GM18861 (cell line): ENCODE measurements around the gene CCR7.

ENCODE experiments used
- ATAC-seq: cut with Tn5 transposase; IDR thresholded peaks from one replicate; pipeline ENCODE4 v1.9.1; 2021; ENCODE audit not compliant: unreplicated experiment

Gene CCR7

DNA sequence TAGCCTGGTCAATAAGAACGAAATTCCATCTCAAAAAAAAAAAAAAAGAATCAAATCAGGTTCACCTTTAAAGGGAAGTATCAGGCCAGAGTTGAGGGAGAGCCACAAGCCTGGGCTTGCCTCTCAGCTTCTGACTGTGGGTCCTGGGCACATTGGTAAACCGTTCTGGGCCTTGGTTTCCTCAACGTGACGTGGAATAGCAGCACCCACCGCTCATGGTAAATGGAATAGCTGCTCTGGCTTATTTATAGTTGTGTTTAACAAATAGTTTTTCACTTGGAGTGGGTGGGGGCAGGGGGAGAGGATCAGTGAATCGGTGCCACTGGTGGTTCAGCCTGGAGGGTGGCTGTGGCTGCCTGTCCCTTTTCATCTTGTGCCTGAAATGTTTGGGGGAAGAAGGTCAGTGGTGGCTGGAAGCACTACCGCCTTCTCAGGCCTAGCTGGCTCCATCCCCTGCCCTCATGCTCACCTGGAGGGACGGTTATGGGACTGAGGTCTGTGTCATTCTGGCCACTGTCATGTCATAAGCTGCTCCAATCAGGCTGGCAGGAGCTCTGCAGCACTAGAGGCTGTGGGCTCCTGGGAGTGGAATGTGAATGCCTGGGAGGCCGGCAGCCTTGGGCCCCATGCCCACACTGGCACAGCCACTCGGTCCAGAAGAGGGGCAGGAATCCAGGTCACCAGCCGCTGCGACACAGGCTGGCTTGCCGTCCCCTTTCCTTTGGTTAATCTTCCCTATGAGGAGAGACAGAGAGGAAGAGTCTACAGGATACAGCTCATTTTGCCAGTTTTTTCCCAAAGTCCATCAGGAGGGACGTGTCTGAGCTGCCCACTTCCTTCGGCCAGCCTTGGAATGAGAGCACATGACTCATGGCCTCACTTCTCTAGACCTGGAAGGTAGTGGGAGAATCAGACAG is 27.0 kb downstream of the CCR7 start:
- ATAC-seq = no peak

DNA sequence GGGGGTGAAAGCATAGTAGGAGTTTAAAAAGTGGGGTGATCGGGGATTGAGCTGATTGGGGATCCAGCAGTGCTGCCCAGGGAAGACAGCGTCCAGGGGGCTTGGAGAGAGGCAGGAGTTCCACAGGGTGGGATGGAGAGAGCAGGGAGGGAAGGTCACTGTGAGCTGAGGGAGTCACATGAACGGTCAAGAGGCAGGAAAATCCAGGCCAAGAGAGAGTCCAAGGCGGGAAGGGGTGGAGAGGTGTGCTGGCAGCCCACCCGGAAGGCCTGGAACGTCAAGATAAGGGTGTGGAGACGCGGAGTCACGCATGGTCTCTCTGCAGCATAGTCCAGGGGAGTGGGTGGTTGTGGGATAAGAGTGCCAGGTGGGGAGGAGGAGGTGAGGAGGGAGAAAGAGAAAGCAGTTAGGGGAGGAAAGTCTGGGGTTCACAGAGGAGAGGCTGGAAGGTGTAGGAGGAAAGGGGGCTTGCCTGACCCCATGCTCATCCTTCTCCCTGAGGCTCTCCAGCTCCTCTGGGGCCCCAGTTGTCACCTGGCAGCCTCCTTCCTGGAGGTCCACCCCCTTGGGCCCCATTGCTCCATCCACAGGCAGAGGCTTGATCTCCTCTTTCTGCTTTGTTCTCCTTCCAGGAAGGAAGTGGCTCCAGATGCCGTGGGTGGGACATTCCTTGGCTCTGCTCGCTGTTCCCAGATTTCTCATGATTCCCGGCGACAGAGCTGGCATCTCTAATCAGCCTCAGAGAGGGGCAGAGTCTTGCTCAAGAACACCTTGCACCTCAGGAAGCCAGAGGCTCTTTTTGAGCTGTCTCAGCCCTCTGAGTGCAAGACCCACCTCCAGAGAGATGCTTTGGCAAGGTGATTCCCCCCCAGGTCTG is 28.7 kb downstream of the CCR7 start:
- no peak for ATAC-seq

DNA sequence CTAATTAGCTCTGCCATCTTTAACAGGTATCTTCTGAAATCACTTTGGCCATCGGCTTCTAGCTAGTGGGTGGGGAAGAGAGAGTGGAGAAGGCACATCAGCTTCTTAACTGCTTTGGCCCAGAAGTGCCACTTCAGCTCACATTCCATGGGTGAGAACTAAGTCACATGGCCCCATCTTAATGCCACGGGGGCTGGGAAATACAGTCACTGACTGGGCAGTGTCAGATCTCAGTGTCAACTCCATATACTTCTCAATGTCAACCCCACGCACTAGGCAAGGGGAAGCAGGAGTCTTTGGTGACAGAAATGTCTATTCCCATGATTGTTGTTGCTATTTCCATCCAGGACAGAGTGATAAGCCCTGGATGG is 29.4 kb downstream of the CCR7 start:
- no peak for ATAC-seq

DNA sequence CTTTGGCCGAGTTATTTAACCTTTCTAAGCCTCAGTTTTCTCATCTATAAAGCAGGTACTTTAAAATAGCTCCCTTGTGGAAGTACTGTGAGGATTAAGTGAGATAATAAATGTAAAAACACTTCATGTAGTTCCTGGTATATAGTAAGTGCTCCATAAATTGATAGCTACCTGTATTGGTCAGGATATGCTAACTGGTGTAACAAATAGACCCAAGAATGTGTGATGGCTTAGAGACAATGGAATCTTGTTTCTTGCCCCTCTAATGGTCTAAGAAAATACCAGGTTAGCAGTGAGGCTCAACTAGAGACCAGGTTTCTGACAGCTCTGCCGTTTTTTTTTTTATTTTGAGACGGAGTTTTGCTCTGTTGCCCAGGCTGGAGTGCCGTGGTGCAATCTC is 29.8 kb downstream of the CCR7 start:
- ATAC-seq = no peak

DNA sequence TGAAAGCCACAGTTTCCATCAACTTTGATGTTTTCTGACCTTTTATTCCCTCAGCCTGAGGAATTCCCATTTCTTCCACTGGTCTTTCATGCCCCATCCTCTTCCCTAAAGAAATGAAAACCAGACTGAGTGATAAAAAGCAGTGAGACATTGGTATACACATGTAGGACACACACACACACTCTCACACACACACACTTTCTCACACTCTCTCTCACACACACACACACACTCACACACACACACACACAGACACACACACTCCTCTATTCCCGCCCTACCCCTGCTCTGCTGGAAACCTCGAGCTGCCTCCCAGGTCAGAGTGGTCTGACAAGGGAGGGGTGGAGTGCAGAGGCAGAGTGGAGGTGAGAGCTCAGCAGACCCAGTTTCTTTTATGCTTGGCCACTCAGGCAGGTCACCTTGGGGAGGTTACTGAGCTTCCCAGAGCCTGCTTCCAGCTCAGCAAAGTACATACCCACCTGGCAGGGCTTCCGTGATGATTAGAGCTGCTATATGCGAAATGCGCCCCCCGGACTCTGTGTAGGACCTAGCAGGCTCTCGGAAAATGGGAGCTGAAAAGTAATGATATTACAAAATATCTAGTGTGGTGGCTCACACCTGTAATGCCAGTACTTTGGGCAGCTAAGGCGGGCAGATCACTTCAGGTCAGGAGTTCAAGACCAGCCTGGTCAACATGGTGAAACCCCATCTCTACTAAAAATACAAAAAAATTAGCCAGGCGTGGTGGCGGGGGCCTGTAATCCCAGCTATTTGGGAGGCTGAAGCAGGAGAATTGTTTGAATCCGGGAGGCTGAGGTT is 30.7 kb downstream of the CCR7 start:
- no peak for ATAC-seq

DNA sequence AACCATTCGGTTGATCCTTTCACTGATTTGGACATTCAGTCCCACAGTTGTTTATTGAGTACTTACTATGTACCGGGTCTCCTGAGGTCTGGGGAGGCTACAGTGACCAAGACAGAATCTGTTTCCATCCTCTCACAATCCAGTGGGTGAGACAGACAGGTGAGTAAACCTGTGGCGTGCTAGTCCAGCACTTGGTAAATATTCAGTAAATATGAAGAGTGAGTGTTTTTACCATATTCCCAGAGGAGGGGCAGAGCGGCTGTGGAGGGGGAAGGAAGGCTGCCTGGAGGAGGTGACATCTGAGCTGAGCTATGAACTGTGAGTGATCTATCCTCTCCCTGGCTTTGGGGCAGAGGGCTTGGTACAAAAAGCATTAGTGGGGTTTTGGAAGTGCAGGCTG is 31.4 kb downstream of the CCR7 start:
- no peak for ATAC-seq

DNA sequence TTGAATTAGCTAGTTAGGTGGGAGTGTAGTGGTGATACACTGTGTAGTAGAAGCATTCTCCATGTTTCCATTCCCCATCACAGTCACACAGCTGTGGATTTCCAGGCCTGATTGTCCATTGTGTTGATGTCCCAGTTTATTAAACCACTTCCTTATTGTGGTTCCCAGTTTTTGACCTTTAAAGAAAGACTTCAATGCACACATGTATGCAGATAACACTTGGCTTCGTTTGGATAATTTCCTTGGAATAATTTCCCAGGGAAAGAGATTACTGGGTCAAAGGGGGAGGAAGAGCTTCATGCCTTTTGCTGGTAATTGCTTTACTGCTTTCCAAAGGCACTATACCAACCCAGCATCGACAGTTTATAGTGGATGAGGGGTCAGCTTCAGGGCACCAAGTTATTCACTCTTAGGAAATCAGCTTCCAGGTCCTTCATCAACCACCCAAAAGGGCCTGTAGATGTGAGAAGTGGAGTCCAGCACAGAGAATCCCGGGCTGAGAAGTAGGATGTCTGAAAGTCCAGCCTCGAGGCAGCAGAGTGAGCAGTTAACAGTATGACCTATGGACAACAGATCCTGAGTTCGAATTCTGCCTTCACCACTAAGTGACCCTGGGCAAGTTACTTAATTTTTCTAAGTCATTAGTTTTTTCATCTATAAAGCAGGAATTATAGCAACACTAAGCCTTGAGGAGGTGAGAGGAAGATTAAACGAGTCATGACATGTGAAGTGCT is 32.6 kb downstream of the CCR7 start:
- no peak for ATAC-seq

DNA sequence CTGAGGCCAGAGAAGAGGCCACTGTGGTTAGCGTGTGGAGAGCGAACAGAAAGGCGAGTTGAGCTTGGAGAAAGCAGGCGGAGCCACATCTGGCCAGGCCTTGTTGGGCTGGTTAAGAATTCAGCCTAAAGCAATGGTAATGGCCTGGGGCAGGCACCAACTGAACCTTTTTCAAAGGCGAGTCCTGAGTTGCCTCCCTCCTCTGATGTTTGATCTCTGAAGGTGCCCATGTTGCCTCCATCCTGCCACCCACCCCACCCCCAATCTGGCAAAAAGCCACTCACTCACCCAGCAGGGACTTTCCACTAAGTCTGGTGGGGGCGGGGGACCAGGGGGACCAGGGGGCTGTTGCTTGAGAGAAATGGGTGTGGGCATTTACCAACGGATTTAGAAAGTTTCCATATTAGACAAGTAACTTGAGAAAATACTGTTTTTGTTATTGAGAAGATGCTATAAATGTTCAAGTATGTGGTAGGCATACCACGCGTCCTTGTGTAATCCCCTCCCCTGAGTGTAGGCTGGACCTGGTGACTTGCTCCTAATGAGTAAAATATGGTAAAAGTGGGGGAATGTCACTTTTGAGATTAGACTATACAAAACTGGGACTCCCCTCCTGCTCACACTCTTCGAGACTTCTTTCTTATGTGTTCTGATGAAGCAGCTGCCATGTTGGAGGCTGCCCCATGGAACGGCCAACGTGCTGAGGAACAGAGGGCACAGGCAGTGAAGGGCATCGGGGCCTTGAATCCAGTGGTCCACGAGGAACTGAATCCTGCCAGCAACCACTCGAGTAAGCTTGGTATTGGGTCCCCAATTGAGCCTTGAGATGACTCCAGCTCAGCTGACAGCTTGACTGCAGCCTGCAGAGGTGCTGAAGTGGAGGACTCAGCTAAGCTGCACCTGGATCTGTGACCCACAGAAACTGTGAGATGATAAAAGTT is 34.0 kb downstream of the CCR7 start:
- no peak for ATAC-seq

DNA sequence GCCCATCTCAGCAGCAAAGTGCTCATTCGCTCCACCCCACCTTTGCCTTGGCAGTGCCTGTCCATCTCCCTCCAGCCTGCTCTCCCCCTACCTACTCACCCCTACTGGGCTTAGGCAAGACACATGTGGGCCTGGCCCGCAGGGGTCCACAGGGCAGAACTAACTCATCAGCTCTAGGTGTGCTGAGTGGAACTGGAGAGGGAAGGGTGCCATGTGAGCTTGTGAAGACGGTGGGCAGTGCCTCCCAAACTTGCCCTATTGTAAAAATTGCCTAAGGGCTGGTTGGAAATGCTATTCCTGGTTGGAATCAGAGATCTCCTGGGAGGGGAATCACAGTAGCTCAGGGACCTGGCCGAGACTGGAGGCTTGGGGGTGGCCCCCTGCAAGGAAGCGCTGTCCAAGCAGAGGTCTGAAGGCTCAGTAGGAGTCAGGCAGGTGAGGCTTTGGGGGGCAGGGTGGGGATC is 34.7 kb downstream of the CCR7 start:
- ATAC-seq = no peak

DNA sequence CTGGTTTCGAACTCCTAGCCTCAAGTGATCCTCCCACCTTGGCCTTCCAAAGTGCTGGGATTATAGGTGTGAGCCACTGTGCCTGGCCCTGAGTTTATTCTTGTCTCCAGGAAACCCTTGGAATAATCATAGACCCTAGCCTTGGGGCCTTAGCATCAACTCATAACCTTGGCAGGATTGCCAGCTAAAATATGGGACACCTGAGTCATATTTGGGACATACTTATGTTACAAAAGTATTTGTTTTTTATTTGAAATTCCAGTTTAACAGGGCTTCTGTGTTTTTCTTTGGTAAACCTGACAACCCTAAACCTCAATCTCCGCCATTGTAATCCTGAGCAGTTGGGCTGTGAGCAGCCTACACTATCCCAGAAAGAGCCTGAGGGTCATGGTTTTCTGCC is 35.3 kb downstream of the CCR7 start:
- ATAC-seq = no peak

DNA sequence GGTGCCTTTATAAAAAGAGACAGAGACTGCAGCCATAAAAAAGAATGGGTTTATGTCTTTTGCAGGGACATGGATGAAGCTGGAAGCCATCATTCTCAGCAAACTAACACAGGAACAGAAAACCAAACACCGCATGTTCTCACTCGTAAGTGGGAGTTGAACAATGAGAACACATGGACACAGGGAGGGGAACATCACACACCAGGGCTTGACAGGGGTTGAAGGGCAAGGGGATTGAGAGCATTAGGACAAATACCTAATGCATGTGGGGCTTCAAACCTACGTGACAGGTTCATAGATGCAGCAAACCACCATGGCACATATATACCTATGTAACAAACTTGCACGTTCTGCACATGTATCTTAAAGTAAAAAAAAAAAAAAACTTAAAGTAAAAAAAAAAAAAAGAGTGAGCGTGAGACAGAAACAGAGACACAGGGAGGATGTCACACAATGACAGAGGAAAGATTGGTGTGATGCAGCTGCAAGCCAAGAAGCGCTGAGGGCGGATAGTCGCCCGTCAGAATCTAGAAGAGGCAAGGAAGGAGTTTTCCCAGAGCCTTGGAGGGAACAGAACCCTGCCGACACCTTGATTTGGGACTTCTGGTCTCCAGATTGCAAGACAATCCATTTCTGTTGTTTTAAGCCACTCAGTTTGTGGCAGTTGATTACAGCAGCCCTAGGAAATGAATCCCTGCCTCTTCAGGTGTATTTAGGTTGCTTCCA is 36.4 kb downstream of the CCR7 start:
- ATAC-seq = no peak

DNA sequence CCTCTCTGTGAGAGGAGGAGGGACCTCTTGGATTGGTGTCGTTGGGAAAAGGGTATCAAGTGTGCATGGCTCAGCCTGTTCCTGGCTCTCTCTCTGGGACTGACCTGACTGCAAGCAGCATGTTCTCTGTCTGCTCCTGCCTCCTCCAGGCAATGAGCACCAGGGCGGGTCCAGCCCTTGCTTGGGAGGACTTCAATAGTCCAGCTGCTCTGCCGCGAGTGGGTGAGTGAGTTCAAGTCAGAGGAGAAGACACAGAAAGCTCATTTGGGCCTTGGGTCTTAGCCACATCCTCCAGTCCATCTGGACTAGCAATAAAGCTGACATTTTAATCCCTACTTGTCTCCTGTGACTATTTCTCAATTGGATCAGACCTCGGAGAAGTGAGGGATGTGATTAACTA is 38.6 kb downstream of the CCR7 start:
- ATAC-seq = no peak

DNA sequence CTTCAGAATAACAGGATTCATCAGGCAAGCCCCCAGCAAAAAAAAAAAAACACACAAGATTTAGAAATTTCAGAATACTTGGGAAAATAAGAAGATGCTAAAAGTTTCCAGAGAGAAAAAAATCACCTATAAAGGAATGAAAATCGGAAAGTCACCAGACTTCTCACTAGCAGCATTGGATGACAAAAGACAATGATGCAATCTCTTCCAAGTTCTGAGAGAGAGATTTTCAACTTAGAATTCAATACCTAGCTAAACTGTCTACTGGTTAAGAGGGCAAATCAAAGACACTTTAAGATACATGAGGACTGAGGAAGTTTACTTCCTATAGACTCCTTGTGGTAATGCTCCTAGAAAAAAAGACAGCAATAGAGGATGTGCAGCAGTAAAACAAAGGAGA is 40.0 kb downstream of the CCR7 start:
- no peak for ATAC-seq

DNA sequence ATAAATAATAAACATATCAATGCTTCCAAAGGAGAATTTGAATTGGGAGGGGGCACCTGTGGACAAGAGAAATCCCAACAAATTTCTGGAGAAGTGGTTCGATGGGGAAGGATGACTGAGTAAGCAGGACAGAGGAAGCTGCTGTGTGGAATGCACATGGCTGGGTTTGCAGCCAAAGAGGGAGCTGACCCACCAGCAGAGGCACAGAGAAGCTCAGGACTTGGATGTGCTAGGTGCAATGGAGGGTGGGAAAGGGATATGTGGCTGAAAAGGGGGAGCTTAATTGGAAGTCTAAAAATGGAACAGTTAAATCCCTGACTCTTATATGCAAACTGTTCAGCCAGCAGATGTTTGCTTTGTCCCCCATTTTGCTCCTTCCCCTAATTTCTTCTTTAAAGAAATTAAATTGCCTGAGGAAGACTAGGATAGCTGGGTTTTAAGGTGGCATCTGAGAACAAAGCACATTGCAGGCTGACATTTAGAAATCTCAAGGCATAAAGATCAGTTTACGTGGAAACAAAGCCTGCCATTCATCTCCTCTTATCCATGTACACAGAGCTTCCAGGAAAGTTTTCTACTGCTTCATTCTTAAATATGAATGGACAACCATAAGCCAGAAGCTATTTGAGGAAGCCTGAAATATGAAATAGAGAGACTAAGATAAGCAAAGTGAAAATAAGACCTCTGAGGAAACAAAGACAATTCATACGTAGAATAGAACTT is 40.9 kb downstream of the CCR7 start:
- no peak for ATAC-seq

DNA sequence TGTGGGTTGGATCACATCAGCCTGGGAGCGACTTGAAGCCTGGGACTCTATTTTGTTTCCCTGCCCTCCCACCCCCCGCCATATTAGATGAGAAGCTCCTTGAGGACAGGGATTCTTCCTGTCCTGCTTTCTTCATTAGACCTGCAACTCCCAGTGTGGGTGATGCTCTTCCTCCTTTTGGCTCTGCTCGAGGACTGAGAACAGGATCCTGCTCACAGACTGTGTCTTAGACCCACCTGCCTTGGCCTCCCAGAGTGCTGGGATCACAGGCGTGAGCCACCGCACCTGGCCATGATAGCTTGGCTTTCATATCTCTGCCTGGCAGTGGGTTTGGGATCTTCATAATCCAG is 42.3 kb downstream of the CCR7 start:
- ATAC-seq = no peak

DNA sequence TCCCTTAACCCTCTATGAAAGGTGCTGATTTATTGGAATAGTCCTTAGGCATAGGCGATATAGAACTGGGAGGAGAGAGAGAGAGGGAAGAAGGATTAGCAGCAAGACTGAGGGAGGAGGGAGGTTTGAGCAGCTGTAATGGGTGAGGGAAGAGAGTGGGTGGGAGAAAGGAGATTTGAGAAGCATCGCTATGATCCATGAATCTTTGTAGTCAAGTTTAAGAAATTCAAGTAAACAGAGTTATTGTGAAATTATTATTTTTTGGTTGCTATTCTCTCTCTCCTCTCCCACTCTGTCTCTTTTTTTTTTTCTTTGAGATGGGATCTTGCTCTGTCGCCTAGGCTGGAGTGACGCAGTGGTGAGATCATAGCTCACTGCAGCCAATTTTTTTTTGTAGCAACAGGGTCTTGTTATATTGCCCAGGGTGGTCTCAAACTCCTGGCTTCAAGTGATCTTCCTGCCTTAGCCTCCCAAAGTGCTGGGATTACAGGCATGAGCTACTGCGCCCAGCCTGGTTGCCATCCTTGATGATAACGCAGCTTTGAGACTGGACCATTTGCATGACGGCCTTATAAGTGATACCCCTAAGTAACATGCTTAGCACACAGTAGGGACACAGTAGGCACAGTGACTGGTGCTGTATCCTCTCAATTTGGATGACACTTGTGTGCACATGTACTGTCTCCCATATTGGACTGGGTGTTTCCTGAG is 42.9 kb downstream of the CCR7 start:
- no peak for ATAC-seq

DNA sequence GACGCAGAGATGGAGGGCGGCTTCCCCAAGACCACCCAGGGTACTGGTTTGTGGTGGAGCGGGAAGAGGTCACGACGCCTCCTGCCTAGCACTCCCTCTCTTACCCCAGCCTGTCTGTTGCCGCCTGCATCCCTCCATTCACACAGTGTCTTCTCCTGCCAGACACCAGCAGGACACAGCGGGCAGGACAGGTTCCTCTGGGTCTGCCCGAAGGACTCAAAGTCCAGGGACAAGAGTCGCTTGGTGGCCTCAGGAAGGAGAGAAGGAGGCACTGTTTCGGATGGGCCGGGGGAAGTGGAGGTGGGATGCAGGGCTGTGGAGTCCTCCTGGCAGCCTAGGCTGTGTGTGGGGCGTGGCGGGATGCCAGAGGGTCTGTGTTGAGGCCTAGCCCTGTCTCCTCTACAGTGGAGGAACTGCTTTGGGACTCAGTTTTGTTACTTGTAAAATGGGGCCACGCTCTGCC is 44.2 kb downstream of the CCR7 start:
- ATAC-seq = no peak
